Stimulated activated CD4-positive, alpha-beta T cell treated with anti-CD3 and anti-CD28 coated beads, Interleukin-12 subunit alpha, Interleukin-12 subunit beta, amount 100 ng/mL, for 24 hours (primary cell): ENCODE measurements around the gene TEX26.
"Not testable (repeated sequence)": the region's sequence is repeated elsewhere in the genome, so short reads cannot be mapped to it uniquely, and the experiment has no call there.

Experiments
- DNase-seq, 2 experiments: peaks; one replicate each; pipeline ENCODE4 v3.0.0-alpha.2; 2020; ENCODE audit warnings: low read depth in 2 of 2

The TEX26 gene

DNA sequence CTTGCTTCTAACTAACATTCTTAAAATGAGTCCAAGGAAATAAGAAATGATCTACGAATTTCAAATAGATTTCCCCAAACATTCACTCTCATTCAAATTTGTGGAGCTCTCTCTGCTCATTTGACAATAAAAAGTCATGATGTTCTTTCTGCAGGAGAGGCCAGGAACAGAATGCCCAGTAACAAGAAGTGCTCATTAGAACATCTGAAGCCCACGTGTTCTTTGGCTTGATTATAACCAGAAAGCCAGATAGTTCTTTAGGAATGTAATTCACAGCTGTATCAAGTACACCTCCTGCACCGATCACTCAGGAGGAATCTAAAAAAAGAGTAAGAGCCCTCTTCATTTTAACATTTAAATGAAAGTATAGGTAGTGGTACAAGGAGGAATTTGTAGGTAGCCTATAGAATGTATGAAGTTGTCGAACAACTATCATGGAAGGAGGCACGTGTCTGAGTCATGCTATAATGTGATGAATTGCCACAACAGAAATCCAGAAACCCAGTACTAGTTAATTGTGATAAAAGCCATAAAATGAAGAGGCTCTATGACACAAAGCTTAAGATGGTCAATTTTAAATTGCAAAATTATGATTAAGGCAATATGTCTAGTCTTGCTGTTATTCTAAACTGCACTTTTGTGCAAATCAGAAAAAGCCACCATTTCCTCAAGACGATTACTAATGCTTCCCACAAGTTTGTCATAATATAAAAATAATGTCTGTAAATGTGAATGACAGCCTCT is 13.6 kb upstream of the TEX26 start:
- DNase-seq: no peak

DNA sequence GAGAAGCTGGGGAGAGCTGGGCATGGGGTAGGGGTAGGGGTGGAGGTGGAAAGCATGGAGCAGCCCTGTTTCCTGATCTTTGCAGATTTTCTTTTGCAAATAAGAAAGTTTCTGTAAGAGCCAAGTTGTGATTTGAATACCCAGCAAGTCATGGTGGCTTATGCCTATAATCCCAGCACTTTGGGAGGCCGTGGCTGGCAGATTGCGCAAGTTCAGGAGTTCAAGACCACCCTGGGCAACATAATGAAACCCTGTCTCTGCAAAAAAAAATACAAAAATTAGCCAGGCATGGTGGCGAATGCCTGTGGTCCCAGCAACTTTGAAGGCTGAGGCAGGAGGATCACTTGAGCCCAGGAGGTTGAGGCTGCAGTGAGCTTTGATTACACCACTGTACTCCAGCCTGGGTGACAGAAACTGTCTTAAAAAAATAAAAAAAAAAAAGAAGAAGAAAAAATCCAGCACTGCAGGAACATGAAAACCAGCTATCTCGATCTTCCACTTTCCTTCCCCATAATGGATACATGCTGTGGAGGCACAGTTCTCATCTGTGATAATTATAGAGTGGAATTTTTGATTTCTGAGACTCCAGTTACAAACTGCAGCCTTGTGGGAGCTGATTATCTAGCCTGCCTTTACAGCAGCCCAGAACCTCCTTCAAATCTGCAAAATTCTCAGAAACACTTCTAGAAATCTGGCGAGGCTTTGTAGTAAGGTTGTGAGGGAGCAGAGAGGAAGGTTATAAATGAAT is 12.1 kb upstream of the TEX26 start:
- DNase-seq: no peak

DNA sequence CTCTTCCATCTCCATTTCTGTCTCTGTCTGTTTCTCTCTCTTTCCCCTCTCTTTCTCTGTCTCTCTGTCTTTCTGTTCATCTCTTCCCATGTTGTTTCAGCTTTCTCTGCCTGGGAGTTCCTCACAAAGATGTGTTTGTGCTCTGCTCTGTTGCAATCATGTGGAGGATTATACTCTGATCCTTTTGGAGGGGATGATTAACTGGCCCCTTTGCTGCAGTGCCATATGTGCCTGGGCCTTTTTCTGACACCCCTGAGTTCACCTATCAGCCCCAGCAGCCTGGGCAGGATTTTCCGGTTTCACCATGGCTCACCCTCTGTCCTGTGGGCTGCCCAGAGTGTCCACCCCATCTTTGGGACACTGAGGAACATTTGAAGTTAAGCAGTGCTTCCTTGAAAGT is 9.0 kb upstream of the TEX26 start:
- no peak for DNase-seq

DNA sequence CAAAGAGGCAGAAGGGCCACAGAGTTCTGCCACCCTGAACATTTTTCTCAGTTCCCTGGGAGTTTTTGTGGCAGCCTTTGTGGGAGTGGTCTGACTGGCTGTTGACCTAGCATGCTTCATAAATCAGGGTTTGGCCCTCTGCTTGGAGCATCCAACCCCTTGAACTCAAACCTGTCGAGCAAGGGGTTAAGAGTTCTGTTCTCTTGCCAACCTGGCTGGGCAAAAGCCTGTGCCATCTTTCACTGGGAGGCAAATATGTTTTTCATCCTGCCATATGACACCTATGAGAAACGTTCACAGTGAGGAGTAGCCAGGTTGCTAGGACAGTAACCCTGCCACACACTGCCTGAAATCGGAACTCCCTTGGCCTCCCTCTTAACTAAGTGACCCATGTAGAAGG is 7.7 kb upstream of the TEX26 start:
- no peak for DNase-seq

DNA sequence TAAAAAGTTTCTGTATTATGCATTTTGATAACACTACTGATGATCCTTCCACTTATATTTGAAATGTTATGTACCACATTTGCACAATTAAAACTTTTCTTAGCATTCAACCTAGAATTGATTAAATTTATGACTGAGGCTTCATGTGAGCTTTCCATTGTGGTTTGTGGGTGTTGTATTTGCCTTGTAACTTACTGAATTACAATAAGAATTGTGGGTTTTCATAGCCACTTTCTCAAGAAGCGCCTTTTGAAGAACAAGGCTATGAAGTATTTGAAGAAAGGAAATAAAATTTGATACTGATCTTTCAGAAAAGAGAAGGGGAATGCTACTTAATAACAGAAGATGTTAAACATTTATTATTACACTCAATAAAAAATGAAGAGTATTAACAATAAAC is 7.0 kb upstream of the TEX26 start:
- DNase-seq: no peak

DNA sequence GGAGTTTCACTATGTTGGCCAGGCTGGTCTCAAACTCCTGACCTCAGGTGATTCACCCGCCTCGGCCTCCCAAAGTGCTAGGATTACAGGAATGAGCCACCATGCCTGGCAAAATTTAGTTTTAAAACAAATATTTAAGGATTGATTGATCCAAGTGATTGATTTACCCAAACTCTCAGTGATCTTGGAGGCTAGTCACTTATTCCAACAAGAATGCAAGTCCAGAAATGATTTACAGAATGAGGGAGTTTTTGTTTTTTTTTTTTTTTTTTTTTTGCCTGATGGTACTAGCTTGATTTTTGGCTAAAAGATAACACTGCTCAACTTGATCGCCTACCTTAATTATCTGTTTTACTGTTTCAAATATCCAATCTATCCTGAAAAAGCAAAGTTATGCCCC is 5.7 kb upstream of the TEX26 start:
- no peak for DNase-seq

DNA sequence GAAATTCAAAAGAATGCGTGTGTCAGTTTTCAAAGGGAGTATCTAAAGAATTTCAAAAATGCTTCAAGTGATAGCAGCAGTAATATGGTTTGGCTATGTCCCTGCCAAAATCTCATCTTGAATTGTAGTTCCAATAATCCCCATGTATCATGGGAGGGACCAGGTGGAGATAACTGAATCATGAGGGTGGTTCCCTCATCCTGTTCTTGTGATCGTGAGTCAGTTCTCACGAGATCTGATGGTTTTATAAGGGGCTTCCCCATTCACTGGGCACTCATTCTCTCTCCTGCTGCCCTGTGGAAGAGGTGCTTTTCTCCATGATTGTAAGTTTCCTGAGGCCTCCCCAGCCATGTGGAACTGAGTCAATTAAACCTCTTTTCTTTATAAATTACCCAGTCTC is 5.3 kb upstream of the TEX26 start:
- not testable (repeated sequence) for DNase-seq

DNA sequence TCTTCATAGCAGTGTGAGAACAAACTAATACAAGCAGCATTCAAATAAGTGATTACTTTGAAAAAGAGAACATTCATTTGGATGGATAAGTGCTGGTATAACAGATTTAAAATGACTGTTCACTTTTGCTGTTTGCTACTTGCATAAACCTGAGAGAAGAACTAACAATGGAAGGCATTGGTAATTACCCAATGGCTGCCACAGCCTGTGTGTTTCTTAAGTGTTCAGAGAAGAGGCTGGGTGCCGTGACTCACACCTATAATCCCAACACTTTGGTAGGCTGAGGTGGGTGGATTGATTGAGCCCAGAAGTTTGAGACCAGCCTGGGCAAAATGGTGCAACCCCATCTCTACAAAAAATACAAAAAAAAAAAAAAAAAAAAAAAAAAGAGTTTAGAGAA is 4.9 kb upstream of the TEX26 start:
- no peak for DNase-seq

DNA sequence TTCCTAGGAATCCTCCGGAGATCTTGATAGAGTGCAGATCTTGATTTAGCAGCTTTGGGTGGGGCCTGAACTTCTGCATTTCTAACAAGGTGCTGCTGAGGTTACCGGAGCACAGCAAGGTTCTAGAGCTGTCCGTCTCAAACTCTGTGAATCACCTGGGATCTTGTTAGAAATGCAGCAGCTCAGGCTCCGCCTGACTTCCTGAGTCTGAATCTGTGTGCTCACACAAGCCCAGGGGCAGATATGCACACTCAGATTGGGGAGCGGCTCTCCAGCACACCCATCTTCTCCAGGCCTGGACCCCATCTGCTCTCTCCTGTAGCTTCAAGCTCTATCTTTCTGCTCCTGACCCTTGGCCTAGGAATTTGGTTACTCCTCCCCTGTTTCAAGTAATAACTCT is 3.5 kb upstream of the TEX26 start:
- no peak for DNase-seq

DNA sequence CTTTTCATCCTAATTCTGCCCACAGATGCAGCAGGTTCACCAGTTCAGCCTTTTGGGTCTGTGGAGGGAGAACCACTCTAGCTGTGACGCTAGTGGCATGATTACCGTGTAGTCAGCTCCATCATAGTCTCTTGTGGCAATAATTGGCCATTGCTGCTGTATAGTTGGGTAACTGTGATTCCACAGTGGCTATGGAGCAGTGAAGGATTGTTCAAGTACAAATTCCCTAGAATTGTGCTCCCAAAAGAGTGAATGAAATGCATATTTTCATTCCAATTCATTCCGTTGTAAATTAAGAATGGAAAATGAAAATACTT is 856 bp downstream of the TEX26 start:
- DNase-seq: no peak

DNA sequence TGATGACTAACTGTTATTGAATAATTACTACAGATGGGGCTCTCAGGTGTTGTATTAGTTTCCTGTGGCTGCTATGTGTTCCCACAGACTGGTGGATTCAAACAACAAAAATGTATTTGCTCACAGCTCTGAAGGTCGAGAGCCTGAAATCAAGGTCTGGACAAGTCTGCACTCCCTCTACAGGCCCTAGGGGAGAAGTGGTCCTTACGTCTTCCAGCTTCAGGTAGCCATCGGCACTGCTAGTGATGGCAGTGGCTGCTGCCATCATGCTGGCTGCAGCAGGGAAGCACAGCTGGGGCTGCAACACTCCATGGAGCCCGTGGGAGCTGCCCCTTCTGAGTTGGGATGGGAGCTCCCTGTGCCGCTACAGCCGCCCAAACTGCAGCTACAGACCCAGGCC is 1.9 kb downstream of the TEX26 start:
- DNase-seq: no peak

DNA sequence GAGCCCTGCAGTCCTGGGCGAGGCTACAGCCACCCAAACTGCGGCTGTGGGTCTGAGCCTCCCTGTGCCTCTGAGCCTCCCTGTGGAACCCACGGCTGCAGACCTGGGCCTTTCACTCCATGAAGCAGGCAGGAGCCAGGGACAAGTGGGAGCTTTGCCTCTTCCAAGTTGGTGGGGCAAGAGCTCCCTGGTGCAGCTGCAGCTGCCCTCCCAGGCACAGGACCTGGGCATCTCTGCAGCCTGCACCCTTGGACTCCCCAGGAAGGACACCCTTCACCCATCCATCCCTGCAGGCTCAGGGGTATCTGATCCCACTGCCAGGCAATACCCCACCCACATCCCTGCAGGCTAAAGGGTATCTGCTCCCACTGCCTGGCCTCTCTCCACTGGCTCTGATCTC is 2.3 kb downstream of the TEX26 start:
- no peak for DNase-seq

DNA sequence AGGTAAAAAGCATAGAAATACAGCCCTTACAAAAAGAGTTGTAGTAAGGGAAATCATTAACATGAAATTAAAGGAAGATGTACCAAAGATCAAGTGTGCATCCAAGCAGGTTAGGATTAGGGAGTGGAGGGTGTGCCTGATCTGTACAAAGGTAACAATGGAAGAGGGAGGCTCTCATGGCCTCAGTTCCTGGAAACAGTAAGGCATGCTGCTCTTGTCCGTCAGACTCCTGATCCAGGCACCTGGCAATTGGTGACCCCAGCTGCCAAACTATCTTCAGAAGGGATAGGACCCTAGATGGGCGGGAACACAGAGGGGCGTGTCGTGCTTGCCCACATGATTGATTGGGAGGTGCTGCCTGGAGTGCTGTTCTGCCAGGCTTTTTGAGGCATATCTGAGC is 4.5 kb downstream of the TEX26 start:
- no peak for DNase-seq

DNA sequence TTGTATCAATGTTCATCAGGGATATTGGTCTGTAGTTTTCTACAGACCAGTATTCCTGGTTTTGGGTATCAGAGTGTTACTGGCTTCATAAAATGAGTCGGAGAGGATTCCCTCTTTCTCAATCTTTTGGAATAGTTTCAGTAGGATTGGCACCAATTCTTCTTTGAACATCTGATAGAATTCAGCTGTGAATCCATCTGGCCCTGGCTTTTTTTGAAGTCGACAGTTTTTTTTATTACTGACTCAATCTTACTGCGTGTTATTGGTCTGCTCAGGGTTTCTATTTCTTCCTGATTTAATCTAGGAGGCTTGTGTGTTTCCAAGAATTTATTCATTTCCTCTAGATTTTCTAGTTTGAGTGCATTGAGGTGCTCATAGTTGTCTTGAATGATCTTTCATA is 11.4 kb downstream of the TEX26 start:
- DNase-seq: no peak

DNA sequence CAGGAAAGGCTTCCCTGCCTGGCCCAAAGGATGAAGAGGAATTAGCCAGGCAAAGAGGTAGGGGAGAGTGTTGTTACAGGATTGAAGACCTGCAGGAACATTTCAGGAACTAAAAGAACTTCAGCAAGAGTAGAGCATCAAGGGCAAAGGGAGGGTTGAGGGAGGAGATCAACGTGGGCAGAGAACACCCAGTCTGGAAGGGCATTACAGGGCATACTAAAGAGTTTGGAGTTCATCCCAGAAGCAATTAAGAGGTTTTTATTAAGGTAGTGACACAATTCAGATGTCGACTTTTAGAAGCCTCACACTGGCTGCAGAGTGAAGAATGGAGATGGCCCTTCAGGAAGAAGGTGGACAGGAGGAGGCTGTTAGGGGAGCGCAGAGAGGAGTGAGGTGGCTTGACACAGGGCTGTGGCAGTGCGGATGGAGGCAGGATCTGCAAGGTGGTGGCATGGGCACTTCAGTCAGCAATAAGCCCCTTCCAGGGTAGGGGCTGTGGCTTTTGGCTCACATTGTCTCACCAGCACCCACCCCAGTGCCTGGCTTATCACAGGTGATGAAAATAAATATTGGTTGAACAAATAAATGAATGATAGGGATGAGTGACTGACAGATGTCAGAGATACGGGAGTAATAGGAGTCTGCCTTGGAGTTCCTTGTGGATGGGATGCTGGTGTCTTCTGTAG is 24.9 kb downstream of the TEX26 start:
- no peak for DNase-seq

DNA sequence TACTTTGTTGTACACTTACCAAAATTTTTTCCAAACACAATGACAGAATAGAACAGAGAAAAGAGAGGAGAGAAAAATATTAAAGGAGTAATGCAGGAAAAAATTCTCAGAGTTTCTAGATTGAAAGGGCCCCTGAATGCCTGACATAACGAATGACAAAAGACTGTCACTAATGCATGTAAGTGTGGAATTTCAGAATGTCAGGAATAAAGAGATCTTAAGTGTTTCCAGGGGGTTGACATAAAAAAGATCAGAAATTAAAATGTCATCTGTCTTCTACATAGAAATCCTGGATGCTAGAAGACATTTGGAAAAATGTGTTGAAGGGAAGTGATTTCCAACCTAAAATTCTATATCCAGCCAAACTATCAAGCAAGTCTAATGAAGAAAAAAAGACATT is 27.2 kb downstream of the TEX26 start:
- no peak for DNase-seq

DNA sequence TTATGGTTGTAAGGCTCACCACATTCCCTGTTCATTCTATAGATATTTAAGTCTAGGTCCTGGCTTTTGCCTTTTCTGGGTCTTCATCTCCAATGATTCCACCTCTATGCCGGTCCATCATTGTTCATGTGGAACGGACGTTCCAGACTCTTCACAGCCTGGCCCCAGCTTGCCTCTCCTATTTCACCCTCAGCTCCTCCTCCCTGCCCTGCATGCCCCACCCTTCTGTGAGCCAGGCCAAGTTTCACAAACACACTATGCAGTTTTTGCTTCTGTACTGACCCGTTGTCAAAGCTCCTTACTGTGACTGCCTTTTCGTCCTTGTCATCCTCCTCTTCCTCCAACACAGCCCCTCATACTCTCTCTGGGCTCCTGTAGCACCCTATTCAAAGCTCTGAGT is 31.3 kb downstream of the TEX26 start:
- DNase-seq: no peak

DNA sequence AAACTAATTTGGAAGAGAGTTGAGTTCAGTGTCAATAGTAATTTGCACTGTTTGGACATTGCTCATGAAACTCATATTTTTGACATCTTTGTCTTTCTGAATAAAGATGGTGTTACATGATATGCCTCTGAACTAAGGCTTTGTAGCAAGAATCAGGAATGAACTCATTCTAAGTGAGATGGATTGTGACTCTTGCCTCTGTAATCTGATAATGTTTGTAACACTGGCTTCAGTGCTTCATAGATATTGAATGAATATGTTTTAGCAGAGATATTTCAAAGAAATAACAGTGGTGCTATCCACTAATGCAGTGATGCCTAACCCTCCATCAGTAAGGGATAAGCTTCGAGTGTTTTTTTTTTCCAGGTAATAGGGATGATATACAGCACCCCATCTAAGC is 32.9 kb downstream of the TEX26 start:
- DNase-seq: no peak

DNA sequence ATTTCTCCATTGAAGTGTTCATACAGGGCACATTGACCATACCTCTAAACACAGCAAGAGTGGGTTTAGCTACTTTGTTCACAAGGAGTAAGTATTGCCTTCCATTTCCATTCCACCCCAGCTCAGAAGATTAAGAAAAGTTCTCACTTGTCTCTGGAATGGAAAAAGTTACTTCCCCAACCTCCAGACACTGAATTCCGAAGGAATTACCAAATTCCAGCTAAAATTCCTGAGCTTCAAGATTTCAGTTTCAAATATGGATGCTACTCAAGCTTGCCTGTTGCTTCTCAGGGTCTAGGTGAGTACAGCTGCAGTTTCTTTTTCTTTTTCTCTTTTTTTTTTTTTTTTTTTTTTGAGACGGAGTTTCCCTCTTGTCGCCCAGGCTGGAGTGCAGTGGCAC is 33.6 kb downstream of the TEX26 start:
- no peak for DNase-seq

DNA sequence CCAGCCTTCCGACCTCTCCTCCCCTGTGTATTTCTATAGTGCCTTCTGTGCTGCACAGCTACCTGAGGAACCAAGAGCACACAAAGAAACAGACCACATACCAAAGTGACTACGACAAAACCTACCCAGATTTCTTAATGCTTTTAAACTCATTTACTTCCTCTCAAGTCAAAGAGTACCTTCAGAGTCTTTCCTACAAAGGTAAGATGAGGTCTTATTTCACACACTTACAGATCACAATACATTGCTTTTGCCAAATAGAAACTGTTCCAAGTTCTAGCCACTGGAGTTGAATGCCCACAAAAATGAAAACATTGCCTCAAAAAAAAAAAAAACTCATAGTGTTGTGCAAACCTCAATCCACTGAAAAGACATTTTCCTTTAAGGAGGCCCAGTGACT is 36.4 kb downstream of the TEX26 start:
- DNase-seq: no peak

DNA sequence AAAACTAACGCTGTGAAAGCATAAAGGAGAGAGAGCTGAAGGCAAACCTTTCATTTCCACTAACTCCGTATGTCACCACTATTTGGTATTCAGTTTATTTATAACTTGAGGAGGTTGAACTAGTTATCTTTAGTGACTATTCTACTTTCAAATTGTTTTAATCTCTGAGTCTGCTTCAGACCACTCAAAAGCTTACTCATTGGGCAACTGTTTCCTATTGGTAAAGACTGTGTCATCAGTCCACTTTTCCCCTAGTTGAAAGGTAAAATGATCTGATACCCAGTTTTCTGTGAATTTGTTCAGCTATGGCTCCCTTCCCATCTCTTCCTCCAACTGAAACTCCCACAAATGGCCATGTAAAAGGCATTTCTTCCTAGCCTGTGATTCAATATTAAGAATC is 39.1 kb downstream of the TEX26 start:
- DNase-seq: no peak

DNA sequence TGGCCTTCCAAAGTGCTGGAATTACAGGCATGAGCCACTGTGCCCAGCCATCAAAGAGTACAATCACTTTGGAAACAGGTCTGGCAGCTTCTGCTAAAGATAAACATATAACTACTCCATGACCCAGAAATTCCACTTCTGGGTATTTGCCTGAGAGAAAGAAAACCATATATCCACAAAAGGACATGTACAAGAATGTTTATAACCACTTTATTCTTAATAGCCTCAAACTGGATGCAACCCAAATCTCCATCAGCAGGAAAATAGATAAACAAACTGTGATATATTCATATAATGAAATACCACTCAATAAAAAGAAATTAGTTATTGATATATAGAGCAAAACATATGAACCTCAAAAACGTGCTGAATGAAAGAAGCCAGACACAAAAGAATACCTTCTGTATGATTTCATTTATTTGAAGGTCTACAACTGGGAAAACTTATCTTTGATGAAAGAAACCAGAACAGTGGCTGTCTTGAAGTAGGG is 40.5 kb downstream of the TEX26 start:
- DNase-seq: no peak

DNA sequence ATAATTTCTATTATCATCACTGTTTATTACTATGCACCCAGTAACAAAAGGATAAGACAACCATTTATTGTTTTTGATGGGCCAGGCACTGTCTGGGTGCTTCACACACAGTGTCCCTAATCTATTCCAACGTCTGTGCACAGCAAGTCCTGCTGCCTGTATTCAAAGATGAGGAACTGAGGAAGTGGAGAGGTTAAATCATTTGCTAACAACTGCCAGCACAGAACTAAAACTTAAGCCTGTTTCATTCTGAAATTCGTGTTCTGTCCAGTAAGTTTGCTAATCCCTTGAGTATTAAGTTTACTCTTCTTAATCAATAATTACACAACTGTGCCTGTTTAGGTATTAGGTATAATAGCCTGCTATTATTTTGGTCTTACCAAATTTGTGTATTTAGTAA is 41.9 kb downstream of the TEX26 start:
- DNase-seq: no peak
